SK-N-SH (cell line): Measurements from ENCODE around the gene UCK1. TPM values are rescaled to one million over a fixed set of nuclear protein-coding genes. Genes with fewer than 3 reads are reported as not detected.

Experiments
- CTCF ChIA-PET: fragments of 300-600, 350-600 bp; formaldehyde crosslinking; extraction: SDS; loops from one replicate; lab custom pipeline; 2021; lab: Yijun Ruan, JAX
- POLR2A ChIA-PET: fragments of 350-600 bp; sonication (Branson Sonifier 250); formaldehyde crosslinking; extraction: SDS; loops from one replicate; lab custom pipeline; 2020; ENCODE audit warnings: antibody characterized with exemption, inconsistent platforms; lab: Yijun Ruan, JAX
- DNase-seq: peaks from one replicate; pipeline ENCODE4 v3.0.0; 2012
- H2AFZ ChIP-seq: fragments of 200-600 bp; sonication (generic); 2 replicates; pipeline ENCODE4 v1.8.1; 2016; ENCODE audit warnings: antibody characterized with exemption, mild to moderate bottlenecking, low read depth
- H3F3A ChIP-seq: fragments of 200-600 bp; sonication (generic); replicated peaks from 2 replicates; pipeline ENCODE3; 2016; ENCODE audit warnings: antibody characterized with exemption, mild to moderate bottlenecking; ENCODE audit not compliant: insufficient read depth
- H3K27ac ChIP-seq, 2 experiments: fragments of 200-500 bp in 1 of 2; fragments of 200-600 bp in 1 of 2; sonication (Bioruptor generic) in 1 of 2; sonication (generic), shearing (Covaris generic) in 1 of 2; 2 replicates each; pipeline versions ENCODE4 v1.5.1 to v1.6.1; 2014 to 2016; ENCODE audit warnings: low read depth in 2 of 2, inconsistent platforms in 1 of 2, low read length in 1 of 2, mild to moderate bottlenecking in 1 of 2, mixed read lengths in 1 of 2
- H3K27me3 ChIP-seq: fragments of 200-600 bp; sonication (generic), shearing (Covaris generic); 2 replicates; pipeline ENCODE4 v1.6.1; 2016; ENCODE audit warnings: mixed run types; ENCODE audit not compliant: insufficient read depth
- H3K36me3 ChIP-seq, 2 experiments: fragments of 200-500 bp in 1 of 2; fragments of 200-600 bp in 1 of 2; sonication (Bioruptor generic) in 1 of 2; sonication (generic) in 1 of 2; replicated peaks in 1 of 2; 2 replicates each; pipeline versions ENCODE3 to v1.5.1; 2014 to 2016; ENCODE audit warnings: low read length in 1 of 2, mild to moderate bottlenecking in 1 of 2; ENCODE audit not compliant: insufficient read depth in 2 of 2, control insufficient read depth in 1 of 2
- H3K4me1 ChIP-seq, 2 experiments: fragments of 200-500 bp in 1 of 2; fragments of 200-600 bp in 1 of 2; sonication (Bioruptor generic) in 1 of 2; sonication (generic), shearing (Covaris generic) in 1 of 2; 2 replicates each; pipeline versions ENCODE4 v1.5.1 to v1.6.1; 2014 to 2016; ENCODE audit warnings: low read depth in 1 of 2, low read length in 1 of 2, mixed run types in 1 of 2; ENCODE audit not compliant: insufficient read depth in 2 of 2, control insufficient read depth in 1 of 2
- H3K4me2 ChIP-seq: fragments of 200-600 bp; sonication (generic), shearing (Covaris generic); 2 replicates; pipeline ENCODE4 v1.6.1; 2017; ENCODE audit warnings: mixed run types
- H3K4me3 ChIP-seq, 2 experiments: fragments of 200-500 bp in 1 of 2; fragments of 200-600 bp in 1 of 2; sonication (Bioruptor generic) in 1 of 2; sonication (generic), shearing (Covaris generic) in 1 of 2; 2 replicates each; pipeline versions ENCODE4 v1.5.1 to v1.8.1; 2014 to 2016; ENCODE audit warnings: low read depth in 2 of 2, inconsistent platforms in 1 of 2, low read length in 1 of 2, mild to moderate bottlenecking in 1 of 2, mixed read lengths in 1 of 2, moderate library complexity in 1 of 2
- H3K79me2 ChIP-seq: fragments of 200-600 bp; sonication (generic); 2 replicates; pipeline ENCODE4 v1.8.1; 2017; ENCODE audit warnings: mild to moderate bottlenecking; ENCODE audit not compliant: insufficient read depth
- H3K9ac ChIP-seq: fragments of 200-600 bp; sonication (generic); 2 replicates; pipeline ENCODE4 v1.6.1; 2017; ENCODE audit warnings: mixed run types
- H3K9me2 ChIP-seq: fragments of 200-600 bp; sonication (generic); 2 replicates; pipeline ENCODE4 v1.6.1; 2017; ENCODE audit warnings: mixed run types
- H3K9me3 ChIP-seq: fragments of 200-600 bp; sonication (generic); 2 replicates; pipeline ENCODE4 v1.6.1; 2017; ENCODE audit warnings: mixed run types, mild to moderate bottlenecking, moderate library complexity
- H4K20me1 ChIP-seq: fragments of 200-600 bp; sonication (generic); 2 replicates; pipeline ENCODE4 v1.6.1; 2017; ENCODE audit warnings: mild to moderate bottlenecking, mixed run types; ENCODE audit not compliant: insufficient read depth
- CTCF ChIP-seq: fragments of 200-600 bp; sonication (generic); IDR thresholded peaks from 2 replicates; pipeline ENCODE4 v1.6.1; 2017; ENCODE audit warnings: antibody characterized with exemption, mild to moderate bottlenecking, moderate library complexity
- ELF1 ChIP-seq: IDR thresholded peaks from 2 replicates; pipeline ENCODE4 v1.4.0; 2012
- EP300 ChIP-seq, 2 experiments: IDR thresholded peaks; 2 replicates each; pipeline versions ENCODE4 v1.4.0 to v1.6.1; 2012; ENCODE audit warnings: borderline replicate concordance in 1 of 2, low read depth in 1 of 2, low read length in 1 of 2
- NFIC ChIP-seq: IDR thresholded peaks from 2 replicates; pipeline ENCODE4 v1.4.0; 2012; ENCODE audit warnings: borderline replicate concordance
- NRF1 ChIP-seq: IDR thresholded peaks from 2 replicates; pipeline ENCODE4 v1.6.1; 2012; ENCODE audit warnings: low read depth, mild to moderate bottlenecking, low read length
- RAD21 ChIP-seq: IDR thresholded peaks from 2 replicates; pipeline ENCODE4 v1.6.1; 2012; ENCODE audit warnings: mild to moderate bottlenecking, low read length
- RFX5 ChIP-seq: IDR thresholded peaks from 2 replicates; pipeline ENCODE4 v1.6.1; 2012; ENCODE audit warnings: mild to moderate bottlenecking, improper control_type of control experiment, low read length
- RXRA ChIP-seq: IDR thresholded peaks from 2 replicates; pipeline ENCODE4 v1.4.0; 2012; ENCODE audit warnings: low read depth, mild to moderate bottlenecking, borderline replicate concordance
- SIN3A ChIP-seq: IDR thresholded peaks from 2 replicates; pipeline ENCODE4 v1.6.1; 2012; ENCODE audit warnings: low read depth, mild to moderate bottlenecking, low read length, moderate library complexity, borderline replicate concordance
- TAF1 ChIP-seq: IDR thresholded peaks from 2 replicates; pipeline ENCODE4 v1.6.1; 2012; ENCODE audit warnings: low read depth, mild to moderate bottlenecking, low read length, moderate library complexity, borderline replicate concordance
- WGBS: methylation state at CpG from one replicate; pipeline ENCODE4 v1.1.6; 2017; ENCODE audit warnings: low lambda C conversion rate; 5-methylcytosine and 5-hydroxymethylcytosine counted together
- polyA plus RNA-seq, 3 experiments: library from polyadenylated mRNA; depleted of rRNA; stranded (reverse); fragments of >200 nt; gene quantifications; 2 replicates each; pipeline ENCODE4 v1.2.3, GENCODE V29; 2012
- TF ChIP-seq, protein P1 (sequence below): IDR thresholded peaks from 2 replicates; pipeline ENCODE4 v1.4.0; 2012; ENCODE audit warnings: low read depth

UCK1 gene
- polyA plus RNA-seq, 1 of the 3 experiments (the other 2 are of a cell fraction) = 32.9 TPM

DNA sequence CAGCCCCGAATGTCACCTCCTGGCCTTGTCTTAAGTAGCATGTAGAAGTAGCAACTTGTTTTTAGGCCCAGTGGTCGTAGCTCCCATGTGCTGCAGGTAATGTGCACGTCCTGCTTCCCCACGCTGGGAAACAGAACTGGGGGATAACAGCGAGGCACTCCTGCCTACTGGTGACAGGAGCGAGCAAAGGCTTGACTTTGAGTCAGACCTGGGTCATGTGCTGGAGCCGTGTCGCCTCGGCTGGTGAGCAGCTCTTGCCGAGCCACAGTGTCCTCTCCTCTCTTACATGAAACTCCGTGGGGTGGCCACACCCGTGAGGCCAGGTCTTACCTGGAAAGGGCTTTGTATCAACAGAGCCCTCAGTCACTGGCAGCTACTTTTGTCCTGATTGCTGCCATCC is 45.9 kb downstream of the UCK1 start (continued):
- no peak for TF ChIP-seq CTCF
- TF ChIP-seq EP300 (IDR thresholded peaks at IDR 0.05; ENCODE audit: borderline replicate concordance in 1 of 2, low read depth in 1 of 2, low read length in 1 of 2) = no peak
- TF ChIP-seq RAD21 = no peak
- TF ChIP-seq SIN3A = no peak
- TF ChIP-seq RFX5 = no peak

DNA sequence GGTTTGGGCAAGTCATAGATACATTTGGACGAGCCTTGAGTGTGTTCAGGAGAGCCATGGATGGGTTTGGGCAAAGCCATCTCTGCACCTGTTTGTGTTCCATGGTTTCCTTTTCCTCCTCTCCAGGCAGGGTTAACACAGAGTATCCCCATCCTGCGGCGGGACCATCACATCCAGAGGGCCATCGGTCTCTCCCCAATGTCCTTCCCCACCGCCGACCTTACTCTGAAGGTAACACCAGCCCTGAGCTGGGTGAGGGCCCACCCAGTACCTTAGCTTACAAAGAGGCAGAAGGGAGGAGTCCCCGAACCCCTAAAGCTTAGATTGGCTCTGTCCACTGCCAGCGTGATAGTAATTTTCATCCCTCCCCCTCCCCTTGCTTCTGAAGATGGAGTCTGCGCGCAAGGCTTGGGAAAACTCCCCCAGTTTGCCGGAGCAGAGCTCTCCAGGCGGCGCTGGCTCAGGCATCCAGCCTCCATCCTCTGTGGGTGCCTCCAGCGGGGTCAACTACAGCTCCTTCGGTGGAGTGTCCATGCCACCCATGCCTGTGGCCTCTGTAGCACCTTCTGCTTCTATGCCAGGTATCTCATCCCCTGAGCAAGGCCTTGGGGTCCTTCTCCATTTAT is 46.4 kb downstream of the UCK1 start:
- H3K27me3 ChIP-seq = no peaks in the 10 kb centered on the region
- H3F3A ChIP-seq = peaks cover 3% of the 10 kb centered on the region
- CTCF ChIA-PET = interaction anchor here (0.7 to 1.2 kb wide), 3 partner anchors 135 to 256 kb away, joined by 3 to 4 read pairs (median 3); no protein-coding TSS in a partner anchor
- POLR2A ChIA-PET = no interaction called here
- WGBS = 94% methylated on average over 9 of the region's 15 CpGs
- peaks cover 46 to 94% of the 10 kb centered on the region in 2 experiments for H3K36me3 ChIP-seq
- no peak overlapping the region for H3K27ac ChIP-seq
- no peak overlapping the region for H3K9ac ChIP-seq
- no peaks in the 10 kb centered on the region for H3K9me3 ChIP-seq
- peaks cover 19% of the 10 kb centered on the region; the same call in 1 of the 2 replicates for H3K79me2 ChIP-seq
- no peak overlapping the region for H3K4me3 ChIP-seq
- TF ChIP-seq RXRA = no peak
- TF ChIP-seq, protein P1, sequence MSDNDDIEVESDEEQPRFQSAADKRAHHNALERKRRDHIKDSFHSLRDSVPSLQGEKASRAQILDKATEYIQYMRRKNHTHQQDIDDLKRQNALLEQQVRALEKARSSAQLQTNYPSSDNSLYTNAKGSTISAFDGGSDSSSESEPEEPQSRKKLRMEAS = no peak
- TF ChIP-seq NFIC = no peak
- TF ChIP-seq ELF1 = no peak
- TF ChIP-seq NRF1 = no peak
- no peak for TF ChIP-seq CTCF
- TF ChIP-seq SIN3A = no peak
- no peak for TF ChIP-seq TAF1
- no peak for DNase-seq
- H3K9me2 ChIP-seq = no peaks in the 10 kb centered on the region
- H4K20me1 ChIP-seq = peaks cover 8% of the 10 kb centered on the region; the same call in 1 of the 2 replicates
- H3K4me2 ChIP-seq = no peak overlapping the region
- H3K4me1 ChIP-seq = no peaks in the 10 kb centered on the region; a peak in 1 of 4 replicates
- H2AFZ ChIP-seq = no peak overlapping the region
